ENCODE results near the gene HIRIP3.
"Not testable (repeated sequence)": the region's sequence is repeated elsewhere in the genome, so short reads cannot be mapped to it uniquely, and the experiment has no call there.

Gene HIRIP3

GRCh38 chr16:30016555-30017276 is 21.3 kb upstream of the HIRIP3 start:
- DNase-seq: no peak

- DNase-seq: not testable (repeated sequence)
Observed at GRCh38 chr16:30015450-30015849, 20.0 kb upstream of the HIRIP3 start.

DNA sequence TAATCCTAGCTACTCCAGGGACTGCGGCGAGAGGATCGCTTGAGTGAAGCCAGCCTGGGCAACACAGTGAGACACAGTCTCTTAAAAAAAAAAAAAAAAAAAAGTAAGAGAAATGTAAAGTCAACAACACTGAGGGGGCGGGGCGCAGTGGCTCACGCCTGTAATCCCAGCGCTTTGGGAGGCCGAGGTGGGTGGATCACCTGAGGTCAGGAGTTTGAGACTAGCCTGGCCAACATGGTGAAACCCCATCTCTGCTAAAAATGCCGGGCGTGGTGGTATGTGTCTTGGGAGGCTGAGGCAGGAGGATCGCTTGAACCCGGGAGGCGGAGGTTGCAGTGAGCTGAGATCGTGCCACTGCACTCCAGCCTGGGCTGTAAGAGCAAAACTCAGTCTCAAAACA is 17.2 kb upstream of the HIRIP3 start:
- not testable (repeated sequence) for DNase-seq

GRCh38 chr16:30011714-30012504 is 16.5 kb upstream of the HIRIP3 start:
- no peak for DNase-seq

- peak; percentile 58 for DNase-seq
Observed at GRCh38 chr16:30010844-30011713, 15.7 kb upstream of the HIRIP3 start, which contains the start of gene DOC2A. Gene DOC2A, minus strand, starts transcription at chr16:30011027. Its CDS starts 805 bp downstream, at chr16:30010222.

DNA sequence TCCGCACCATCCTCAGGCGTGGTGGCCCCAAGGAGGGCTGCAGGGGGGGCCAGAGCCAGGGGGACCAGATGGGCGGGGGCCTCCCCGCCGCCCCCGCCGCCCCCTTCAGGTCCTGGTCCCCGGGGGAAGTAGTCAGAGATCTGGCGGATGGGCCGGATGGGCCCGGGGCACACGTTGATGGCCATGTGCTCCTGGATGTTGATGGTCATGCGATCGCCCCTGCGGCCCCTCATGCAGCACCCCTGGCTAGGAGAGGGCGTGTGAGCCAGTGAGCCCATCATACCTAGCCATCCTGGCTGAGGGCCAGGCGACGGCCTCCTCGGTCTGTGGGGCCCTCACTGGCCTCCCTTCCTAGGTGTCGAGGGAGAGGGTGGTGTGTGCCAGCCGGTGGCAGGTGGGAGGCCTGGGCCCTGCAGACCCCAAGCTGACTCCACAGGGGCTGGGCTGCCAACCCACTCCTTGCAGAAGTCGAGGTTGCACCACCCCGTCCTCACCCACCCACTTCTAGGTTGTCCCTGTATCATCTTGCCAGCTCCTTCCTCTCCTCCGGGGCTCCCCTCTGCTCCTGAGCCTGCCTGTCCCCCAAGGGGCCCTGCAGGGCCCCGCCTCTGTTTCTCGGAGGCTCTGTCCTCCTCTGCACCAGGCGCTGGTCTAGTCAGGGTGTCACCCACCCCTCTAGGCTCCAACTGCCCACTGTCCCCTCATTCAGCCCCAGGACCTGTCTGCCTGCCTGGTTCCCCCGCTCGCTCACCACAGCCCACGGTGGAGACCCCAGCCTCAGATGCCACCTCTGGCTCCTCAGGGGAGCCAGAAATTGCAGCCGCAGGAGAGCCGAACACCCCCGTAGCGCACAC is 14.8 kb upstream of the HIRIP3 start:
- no peak for DNase-seq

DNA sequence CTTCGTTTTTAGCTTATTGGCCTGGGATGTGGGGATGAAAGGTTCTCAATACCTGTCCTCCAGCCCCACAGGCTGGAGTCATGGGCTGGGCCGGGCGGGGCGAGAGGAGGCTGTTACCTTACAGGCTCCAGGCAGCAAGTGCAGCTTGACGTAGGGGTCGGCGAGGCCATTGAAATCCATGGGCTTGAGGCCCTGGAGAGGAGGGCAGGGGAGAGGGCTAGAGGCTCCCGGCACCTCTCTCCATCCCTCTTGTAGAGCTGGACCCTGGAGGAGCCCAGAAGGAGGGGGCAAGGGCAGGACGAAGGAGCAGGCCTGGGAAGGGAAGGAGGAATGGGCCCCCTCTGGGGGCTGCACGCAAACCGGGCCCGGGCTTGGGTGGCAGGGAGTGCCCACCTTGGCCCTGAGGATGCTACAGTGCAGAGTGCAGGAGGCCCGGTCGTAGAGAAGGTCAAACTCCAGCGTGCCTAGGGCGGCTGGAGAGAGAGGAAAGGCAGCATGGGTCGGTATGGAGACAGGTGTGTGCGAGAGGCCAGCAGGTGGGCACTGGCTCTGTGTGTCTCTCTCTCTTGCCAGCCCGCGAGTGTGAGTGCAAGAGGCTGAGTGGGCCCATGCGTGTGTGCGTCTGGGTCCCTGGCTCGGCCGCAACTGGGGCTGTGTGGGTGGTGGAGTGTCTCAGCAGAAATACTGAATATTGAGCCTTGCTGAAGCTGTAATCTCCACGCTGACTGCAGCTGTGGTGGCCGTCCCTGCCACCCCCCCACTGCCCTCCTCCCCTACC is 13.9 kb upstream of the HIRIP3 start:
- no peak for DNase-seq

GRCh38 chr16:30007378-30007895 is 12.0 kb upstream of the HIRIP3 start:
- no peak for DNase-seq

- DNase-seq: no peak
Observed at GRCh38 chr16:30006659-30007377, 11.4 kb upstream of the HIRIP3 start.

- DNase-seq: no peak
Observed at GRCh38 chr16:30006095-30006473, 10.7 kb upstream of the HIRIP3 start.

DNA sequence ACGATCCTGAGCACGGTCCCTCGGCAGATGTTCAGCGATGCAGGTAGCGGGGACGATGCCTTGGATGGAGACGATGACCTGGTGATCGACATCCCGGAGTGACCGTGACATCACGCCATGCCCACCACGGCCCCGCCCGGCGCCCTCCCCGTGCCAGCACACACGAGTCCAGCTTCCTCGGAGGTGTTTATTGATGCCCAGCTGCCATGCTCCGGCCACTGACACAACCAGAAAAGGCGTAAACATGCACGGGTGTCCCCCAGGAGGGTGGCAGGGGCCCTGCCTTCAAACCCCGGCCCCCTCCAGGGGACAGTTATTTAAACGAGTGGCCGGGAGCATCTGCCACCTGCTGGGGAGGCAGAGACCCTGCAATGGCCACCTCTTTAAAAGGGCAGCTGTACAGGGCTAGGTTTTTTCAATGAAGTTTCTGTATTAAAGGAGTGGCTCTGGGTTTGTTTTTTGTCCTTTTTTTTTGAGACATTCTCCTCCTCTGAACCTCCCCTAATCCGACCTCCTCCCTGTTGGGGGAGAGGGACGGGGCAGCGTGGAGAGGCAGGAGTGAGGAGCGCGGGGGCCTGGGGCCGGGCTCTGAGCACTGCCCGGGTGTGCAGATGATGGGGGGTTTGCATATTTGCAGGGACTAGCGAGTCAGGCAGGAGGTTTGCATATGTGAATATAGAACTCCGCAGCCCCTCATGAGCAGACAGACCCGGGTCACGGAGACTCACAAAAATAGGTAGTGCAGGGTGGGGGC is 10.1 kb upstream of the HIRIP3 start:
- DNase-seq: peak; percentile 45

GRCh38 chr16:30004811-30005242 is 9.4 kb upstream of the HIRIP3 start:
- no peak for DNase-seq

- no peak for DNase-seq
Observed at GRCh38 chr16:30004424-30004776, 9.0 kb upstream of the HIRIP3 start.

- DNase-seq: no peak
Observed at GRCh38 chr16:30003670-30004423, 8.4 kb upstream of the HIRIP3 start.

DNA sequence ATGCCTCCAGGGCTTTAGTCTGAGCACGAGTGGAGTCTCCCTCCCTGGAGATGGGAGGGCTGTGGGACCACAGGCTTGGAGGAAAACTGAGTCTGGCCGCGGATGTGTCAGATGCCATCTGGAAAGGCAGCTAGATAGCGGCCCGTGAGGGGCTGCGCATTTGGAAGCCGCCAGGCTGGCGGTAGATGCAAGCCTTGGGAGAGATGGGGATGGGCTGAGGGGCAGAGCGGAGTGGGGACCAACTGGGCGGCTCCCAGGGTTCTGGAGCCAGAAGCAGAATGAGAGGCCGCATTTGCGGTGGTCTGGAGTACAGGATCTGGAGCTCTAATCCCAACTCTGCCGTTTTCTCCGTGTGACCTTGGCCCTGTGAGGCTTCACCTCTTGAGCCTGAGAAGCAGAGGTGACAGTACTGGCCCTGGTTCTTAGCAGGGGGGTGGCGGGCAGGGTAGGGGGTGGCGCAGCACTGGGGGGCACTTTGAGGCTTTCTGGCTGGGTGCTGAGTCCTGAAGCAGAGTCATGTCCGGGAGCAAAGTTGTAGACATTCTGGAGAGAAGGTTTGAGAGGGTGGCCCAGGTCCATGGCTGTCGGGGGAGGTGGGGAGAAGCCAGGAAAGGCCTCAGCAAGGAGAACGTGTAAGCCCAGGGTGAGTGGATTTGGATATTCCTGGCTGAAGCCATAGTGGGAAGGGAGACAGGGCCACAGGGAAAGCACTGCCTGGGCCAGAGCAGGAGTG is 7.4 kb upstream of the HIRIP3 start:
- no peak for DNase-seq

- DNase-seq: no peak
Observed at GRCh38 chr16:30000735-30001631, 5.6 kb upstream of the HIRIP3 start.

GRCh38 chr16:29999605-30000004 is 4.2 kb upstream of the HIRIP3 start:
- no peak for DNase-seq
